C4-2B (cell line): ENCODE measurements around the gene PIGH.

Experiments
- ZFX ChIP-seq: fragments of 450-650 bp; IDR thresholded peaks from 2 replicates; pipeline ENCODE4 v1.6.1; 2017
- TF ChIP-seq, protein P1 (sequence below): fragments of 450-650 bp; conservative IDR thresholded peaks from 2 replicates; pipeline ENCODE4 v1.5.1; 2017; ENCODE audit warnings: mild to moderate bottlenecking

DNA sequence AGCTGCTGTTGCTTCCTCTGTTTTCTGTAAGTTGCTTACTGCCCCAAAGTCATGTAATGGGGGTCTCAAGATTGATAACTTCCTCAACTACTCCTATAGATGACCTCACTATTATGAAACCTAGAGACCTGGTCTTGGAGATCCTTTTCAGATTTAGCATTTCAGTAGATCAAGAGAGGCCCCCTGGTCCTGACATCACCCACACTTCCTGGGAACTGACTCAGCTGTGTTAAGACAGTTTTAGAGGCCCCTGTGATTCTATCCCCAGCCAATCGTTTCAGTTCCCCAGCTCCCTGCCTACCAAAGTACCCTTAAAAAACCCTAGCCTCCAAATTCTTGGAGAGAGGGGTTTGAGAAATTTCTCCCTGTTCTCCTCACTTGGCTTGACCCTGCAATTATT is 10.4 kb upstream of the PIGH start:
- TF ChIP-seq, protein P1, sequence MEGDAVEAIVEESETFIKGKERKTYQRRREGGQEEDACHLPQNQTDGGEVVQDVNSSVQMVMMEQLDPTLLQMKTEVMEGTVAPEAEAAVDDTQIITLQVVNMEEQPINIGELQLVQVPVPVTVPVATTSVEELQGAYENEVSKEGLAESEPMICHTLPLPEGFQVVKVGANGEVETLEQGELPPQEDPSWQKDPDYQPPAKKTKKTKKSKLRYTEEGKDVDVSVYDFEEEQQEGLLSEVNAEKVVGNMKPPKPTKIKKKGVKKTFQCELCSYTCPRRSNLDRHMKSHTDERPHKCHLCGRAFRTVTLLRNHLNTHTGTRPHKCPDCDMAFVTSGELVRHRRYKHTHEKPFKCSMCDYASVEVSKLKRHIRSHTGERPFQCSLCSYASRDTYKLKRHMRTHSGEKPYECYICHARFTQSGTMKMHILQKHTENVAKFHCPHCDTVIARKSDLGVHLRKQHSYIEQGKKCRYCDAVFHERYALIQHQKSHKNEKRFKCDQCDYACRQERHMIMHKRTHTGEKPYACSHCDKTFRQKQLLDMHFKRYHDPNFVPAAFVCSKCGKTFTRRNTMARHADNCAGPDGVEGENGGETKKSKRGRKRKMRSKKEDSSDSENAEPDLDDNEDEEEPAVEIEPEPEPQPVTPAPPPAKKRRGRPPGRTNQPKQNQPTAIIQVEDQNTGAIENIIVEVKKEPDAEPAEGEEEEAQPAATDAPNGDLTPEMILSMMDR, result no peak
- TF ChIP-seq ZFX, result no peak
